Measurements from ENCODE around the gene TNPO3.

TNPO3 gene

DNA sequence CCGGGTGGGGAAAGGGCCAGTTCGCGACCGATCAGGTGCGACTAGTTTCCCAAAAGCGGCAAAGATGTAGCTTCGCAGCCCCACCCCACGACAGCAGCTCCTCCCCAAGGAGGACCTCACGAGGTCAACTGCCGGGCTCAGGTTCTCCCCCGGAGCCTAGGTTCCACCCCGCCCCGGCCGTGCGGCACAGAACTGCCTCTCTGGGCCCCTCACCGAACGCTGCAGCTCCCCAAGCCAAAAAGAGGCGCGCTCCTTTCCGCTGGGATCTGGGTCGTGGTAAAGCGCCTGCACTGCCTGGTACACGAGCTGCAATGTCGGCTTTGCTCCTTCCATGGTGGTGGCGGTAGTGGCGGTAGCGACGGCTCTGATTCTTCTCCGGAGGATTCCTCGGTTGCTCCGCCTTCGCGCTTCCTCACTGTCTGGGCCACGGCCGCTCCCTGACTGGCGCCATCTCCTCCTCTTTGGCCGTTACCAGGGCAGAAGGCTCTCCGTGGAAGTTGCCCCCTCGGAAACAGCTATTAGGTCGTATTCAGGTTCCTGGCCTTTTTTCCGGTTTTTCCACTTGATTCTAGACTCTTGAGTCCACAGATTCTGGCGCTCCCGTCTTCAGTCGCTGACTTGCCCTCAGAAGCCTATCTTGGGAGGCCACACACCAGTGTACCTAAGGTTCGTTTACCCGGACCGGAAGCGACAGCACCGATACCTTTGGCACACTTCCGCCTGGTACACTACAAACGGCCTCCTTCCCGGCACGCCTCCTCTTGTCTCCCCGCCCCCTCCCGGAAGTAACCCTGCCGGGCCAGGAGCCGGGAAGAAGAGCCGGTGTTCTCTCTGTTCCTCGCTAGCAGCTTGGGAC, at the start of gene TNPO3:
Gene TNPO3 (minus strand): TSS at position 674 of the 856 bp plus-strand sequence. CDS start 341 bp downstream, at position 333.
- DNase-seq (peak; percentile 86), ATAC-seq (replicated peaks) (peak; percentile 92 to 93)

DNA sequence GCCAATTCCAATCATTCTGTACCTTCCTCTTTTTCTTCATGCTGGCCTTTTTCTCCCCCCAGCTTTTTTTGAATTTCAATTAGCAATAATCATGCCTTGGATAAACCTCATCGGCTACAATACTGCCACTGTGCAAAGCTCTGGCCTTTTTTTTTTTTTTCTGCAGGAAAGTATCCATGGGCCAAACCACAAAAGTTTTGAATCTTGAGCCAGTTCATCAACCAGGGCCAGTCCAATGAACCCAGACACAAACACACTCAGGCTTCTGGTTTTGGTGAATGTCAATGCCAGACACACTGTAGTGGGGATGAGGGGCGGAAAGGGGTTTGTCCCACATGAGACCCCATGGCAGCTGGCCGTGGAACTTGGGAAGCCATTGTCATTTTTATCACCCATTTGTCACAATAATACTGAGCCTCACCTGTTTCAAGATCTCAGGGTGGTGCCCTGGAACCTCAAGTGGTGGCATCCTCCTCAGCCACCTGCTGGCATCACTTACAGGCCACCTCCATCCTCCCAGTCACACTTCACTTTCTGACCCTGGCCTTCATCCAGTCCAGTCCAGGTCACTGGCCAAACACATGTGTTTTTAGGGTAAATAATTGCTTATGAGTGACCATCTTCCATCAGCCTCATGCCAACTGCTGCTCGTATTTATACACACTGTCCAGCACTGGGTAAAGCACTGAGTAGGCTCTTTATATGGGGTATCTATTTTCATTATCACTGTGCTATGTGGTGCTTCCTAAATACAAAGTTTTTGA, 48.8 kb upstream of the TNPO3 start:
- no peaks in the 10 kb centered on the region for H3K9me3 Mint-ChIP-seq
- no peak overlapping the region for H3K4me3 Mint-ChIP-seq
- ATAC-seq (replicated peaks) = no peak
- DNase-seq = no peak
- no peaks in the 10 kb centered on the region for H3K27me3 Mint-ChIP-seq
- H3K4me1 Mint-ChIP-seq = peaks cover 26 to 37% of the 10 kb centered on the region in 2 donors
- H3K27ac Mint-ChIP-seq = no peak overlapping the region
- H3K36me3 Mint-ChIP-seq = no peaks in the 10 kb centered on the region

More for the DNA sequence above, at the start of gene TNPO3:
- no peaks in the 10 kb centered on the region for H3K9me3 Mint-ChIP-seq
- H3K4me3 Mint-ChIP-seq = peak within 1 kb of the TSS; percentile 97 to 98
- peaks cover 11 to 40% of the 10 kb centered on the region in 2 donors for H3K4me1 Mint-ChIP-seq
- H3K27ac Mint-ChIP-seq = peak within 1 kb of the TSS; percentile 100
- H3K27me3 Mint-ChIP-seq = peaks cover 0 to 7% of the 10 kb centered on the region in 2 donors
- H3K36me3 Mint-ChIP-seq = peaks cover 11 to 17% of the 10 kb centered on the region in 2 donors

DNA sequence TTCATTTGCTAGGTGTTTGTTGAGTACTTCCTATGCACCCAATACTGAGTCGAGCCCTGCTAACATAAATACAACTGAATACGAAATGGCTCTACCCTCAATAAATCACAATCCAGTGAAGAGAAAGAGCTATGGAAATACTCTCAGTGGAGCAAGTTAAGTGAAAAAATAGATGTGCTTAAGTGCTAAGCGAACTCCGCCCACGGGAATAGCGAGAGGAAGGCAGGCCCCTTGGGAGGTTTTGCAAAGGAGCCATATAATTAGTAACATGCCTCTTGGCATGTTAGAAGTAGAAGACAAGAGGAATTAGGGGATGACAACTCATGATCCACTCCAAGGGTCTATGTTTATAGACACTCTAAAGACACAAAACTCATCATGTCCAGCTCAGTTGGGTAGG, 46.8 kb upstream of the TNPO3 start:
- H3K27ac Mint-ChIP-seq = no peak overlapping the region
- H3K9me3 Mint-ChIP-seq = no peaks in the 10 kb centered on the region
- no peaks in the 10 kb centered on the region for H3K36me3 Mint-ChIP-seq
- ATAC-seq (replicated peaks) = peak in 1 of 2 donors; percentile 23
- no peak for DNase-seq
- peak overlapping the region; percentile 24 to 39 for H3K4me3 Mint-ChIP-seq
- peaks cover 28 to 42% of the 10 kb centered on the region in 2 donors for H3K4me1 Mint-ChIP-seq
- no peaks in the 10 kb centered on the region for H3K27me3 Mint-ChIP-seq

DNA sequence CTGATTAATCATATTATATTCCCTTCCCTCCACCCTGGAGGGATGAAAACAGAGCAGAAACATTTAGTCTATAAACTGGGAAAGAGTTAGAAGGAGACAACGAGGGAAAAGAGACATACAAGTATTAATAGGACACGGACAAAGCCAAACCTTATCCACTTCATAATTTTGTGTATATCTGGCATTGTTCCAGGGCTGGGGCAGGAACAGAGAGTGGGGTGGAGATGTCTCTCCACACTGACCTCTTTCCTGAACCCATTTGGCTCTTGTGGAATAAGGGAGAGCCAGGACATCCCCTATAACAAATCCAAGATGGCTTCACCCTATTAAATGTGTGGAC, 45.9 kb upstream of the TNPO3 start:
- peaks cover 28 to 47% of the 10 kb centered on the region in 2 donors for H3K4me1 Mint-ChIP-seq
- no peak for DNase-seq
- H3K27me3 Mint-ChIP-seq = no peaks in the 10 kb centered on the region
- H3K36me3 Mint-ChIP-seq = no peaks in the 10 kb centered on the region
- ATAC-seq (replicated peaks) = no peak
- no peak overlapping the region for H3K4me3 Mint-ChIP-seq
- no peak overlapping the region for H3K27ac Mint-ChIP-seq
- no peaks in the 10 kb centered on the region for H3K9me3 Mint-ChIP-seq

DNA sequence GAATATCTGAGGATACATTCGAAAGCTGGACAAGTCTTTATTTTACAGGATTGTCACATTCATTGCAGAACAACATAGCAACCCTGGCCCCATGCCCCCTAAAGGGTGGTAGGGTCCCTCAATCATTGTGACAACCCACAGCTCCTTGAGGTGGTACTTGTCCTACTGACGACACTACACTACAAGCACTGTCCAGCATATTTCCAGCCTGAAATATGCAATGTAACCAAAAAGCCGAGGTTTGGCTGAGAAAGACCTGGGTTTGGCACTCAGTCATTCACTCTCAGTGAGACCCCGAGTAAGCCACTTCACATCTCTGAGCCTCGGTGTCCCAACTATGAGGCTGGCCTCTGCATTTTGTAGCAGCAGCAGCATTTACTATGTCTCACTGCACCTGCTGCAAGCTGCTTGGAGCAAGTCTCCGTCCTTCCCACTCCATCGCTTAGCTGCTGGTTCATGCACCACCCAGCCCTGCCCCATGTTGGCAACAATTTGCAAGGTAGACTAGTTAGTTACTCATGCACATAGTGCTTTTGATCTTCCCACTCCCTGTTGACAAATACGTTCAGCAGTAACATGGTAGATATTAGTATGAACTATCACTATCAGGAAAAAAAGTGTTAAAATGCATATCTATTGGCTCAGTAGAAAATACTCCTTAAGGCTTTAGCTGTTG, 43.6 kb upstream of the TNPO3 start:
- DNase-seq (no peak), ATAC-seq (replicated peaks) (no peak)
- no peak overlapping the region for H3K4me3 Mint-ChIP-seq
- peaks cover 0 to 3% of the 10 kb centered on the region in 2 donors for H3K36me3 Mint-ChIP-seq
- H3K9me3 Mint-ChIP-seq = peaks cover 0 to 3% of the 10 kb centered on the region in 2 donors
- peaks cover 33 to 50% of the 10 kb centered on the region in 2 donors for H3K4me1 Mint-ChIP-seq
- H3K27me3 Mint-ChIP-seq = no peaks in the 10 kb centered on the region
- no peak overlapping the region for H3K27ac Mint-ChIP-seq

DNA sequence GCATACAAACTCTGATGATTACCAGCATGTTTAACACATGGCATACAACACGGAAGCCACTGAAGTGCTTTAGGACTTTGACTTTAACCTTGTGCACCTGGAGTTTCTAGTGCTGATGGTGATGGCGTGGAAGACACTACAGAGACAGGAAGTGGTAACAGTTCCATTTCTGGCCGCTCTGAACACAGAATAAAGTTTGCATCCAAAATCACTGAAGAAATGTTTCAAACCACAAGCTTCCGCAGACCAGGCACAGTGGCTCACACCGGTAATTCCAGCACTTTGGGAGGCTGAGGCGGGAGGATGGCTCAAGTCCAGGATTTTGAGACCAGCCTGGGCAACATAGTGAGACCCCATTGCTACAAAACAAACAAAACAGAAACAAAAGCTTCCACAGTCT, 40.3 kb upstream of the TNPO3 start:
- no peaks in the 10 kb centered on the region for H3K27me3 Mint-ChIP-seq
- H3K9me3 Mint-ChIP-seq = peaks cover 0 to 3% of the 10 kb centered on the region in 2 donors
- peak overlapping the region; percentile 46 to 47 for H3K4me3 Mint-ChIP-seq
- DNase-seq = peak; percentile 24
- peaks cover 0 to 3% of the 10 kb centered on the region in 2 donors for H3K36me3 Mint-ChIP-seq
- H3K4me1 Mint-ChIP-seq = peaks cover 18 to 36% of the 10 kb centered on the region in 2 donors
- peak; percentile 83 to 89 for ATAC-seq (replicated peaks)
- H3K27ac Mint-ChIP-seq = peak overlapping the region; percentile 88

DNA sequence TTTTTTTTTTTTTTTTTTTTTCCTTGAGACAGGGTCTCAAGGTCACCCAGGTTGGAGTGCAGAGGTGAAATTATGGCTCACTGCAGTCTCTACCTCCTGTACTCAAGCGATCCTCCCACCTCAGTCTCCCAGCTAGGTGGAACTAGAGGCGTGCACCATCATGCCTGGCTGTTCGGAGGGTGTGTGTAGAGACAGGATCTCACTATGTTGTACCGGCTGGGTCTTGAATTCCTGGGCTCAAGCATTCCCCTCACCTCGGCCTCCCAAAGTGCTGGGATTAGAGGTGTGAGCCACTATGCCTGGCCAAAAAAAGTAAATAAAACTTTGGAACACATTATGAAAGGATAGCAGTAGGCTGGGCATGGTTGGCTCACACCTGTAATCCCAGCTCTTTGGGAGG, 39.6 kb upstream of the TNPO3 start:
- no peak for DNase-seq
- Mint-ChIP-seq H3K4me3 (no peak overlapping the region), H3K27me3 (no peaks in the 10 kb centered on the region), H3K4me1 (peaks cover 23 to 42% of the 10 kb centered on the region in 2 donors), H3K36me3 (peaks cover 0 to 3% of the 10 kb centered on the region in 2 donors), H3K9me3 (peaks cover 0 to 3% of the 10 kb centered on the region in 2 donors), H3K27ac (no peak overlapping the region)
- no peak for ATAC-seq (replicated peaks)

- ATAC-seq (replicated peaks) (no peak), DNase-seq (no peak)
- peaks cover 0 to 3% of the 10 kb centered on the region in 2 donors for H3K9me3 Mint-ChIP-seq
- H3K4me1 Mint-ChIP-seq = peaks cover 23 to 46% of the 10 kb centered on the region in 2 donors
- H3K4me3 Mint-ChIP-seq = no peak overlapping the region
- peaks cover 0 to 3% of the 10 kb centered on the region in 2 donors for H3K36me3 Mint-ChIP-seq
- no peaks in the 10 kb centered on the region for H3K27me3 Mint-ChIP-seq
- H3K27ac Mint-ChIP-seq = no peak overlapping the region
Measured at GRCh38 chr7:129093867-129094456, 39.1 kb upstream of the TNPO3 start.

- Mint-ChIP-seq H3K27me3 (no peaks in the 10 kb centered on the region), H3K4me1 (peaks cover 20 to 36% of the 10 kb centered on the region in 2 donors), H3K4me3 (peak overlapping the region; percentile 32 to 52), H3K36me3 (peaks cover 0 to 3% of the 10 kb centered on the region in 2 donors), H3K9me3 (peaks cover 0 to 3% of the 10 kb centered on the region in 2 donors), H3K27ac (peak overlapping the region; percentile 78)
- ATAC-seq (replicated peaks) = peak; percentile 85 to 91
- DNase-seq = peak; percentile 83
Measured at GRCh38 chr7:129091484-129092002, 36.6 kb upstream of the TNPO3 start.

DNA sequence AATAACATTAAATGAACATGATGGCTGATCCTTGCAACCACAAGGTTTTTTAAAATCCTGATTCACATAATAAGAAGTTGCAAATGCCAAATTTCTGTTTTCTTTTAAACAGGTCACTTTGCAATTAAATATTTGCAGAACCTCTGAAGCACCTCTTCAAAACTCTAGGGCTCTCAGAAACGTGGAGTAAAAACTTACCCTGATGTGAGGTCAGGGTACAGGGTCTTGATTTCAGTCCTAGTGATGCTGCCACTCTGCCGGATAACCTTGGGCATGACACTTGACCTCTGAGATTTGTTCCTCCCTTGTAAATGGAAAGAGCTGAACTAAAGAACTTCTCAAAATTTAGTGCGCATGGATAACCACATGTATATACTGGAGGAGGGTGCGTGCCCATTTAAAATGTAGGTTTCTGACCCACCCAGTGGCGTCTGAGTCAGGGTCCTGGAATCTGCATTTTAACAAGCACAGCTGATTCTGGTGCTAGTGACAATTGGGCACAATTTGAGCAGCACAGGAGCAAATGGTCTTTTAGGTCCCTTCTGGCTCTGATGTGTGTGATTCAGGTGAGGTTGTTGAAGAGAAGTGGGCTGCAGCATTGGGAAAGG, 35.5 kb upstream of the TNPO3 start:
- H3K27ac Mint-ChIP-seq = no peak overlapping the region

DNA sequence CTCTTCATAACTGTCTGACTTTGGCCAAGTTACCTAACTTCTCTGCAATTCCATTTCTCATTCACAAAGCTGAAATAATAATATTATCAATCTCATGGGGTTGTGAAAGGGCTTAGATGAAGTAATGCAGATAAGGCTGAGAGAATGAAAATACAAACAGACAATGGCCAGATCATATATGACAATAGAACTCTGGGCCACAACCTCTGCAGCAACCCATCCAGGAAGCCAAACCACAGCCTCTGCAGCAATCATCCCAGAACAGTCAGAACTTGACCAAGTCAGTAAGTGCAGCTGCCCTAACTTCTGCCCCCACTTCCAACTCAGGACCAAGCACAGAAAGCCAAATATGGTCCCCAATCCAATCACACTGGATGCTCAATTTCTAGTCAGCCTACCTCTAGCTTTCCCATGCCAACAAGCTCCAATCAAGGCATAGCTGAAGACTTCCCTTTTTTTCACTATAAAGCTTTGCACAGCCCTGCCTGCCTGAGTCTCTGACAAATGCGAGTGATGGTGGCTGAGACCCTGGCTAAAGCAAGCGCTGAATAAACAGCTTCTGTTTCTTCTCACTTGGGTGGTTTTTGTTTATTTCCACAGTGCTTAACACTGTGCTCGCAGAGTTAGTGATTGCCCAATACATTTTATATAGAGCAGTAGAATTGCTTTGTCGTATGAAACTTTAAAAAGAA, 34.8 kb upstream of the TNPO3 start:
- Mint-ChIP-seq H3K9me3 (no peaks in the 10 kb centered on the region), H3K27me3 (no peaks in the 10 kb centered on the region), H3K27ac (no peak overlapping the region), H3K4me1 (peaks cover 14 to 21% of the 10 kb centered on the region in 2 donors), H3K36me3 (no peaks in the 10 kb centered on the region), H3K4me3 (no peak overlapping the region)
- DNase-seq (no peak), ATAC-seq (replicated peaks) (peak; percentile 62 to 77)

More for the DNA sequence above, 35.5 kb upstream of the TNPO3 start:
- Mint-ChIP-seq H3K4me3 (no peak overlapping the region), H3K36me3 (peaks cover 0 to 1% of the 10 kb centered on the region in 2 donors), H3K27me3 (no peaks in the 10 kb centered on the region), H3K4me1 (peaks cover 18 to 26% of the 10 kb centered on the region in 2 donors), H3K9me3 (peaks cover 0 to 1% of the 10 kb centered on the region in 2 donors)
- ATAC-seq (replicated peaks) = no peak
- DNase-seq = no peak

- no peak for ATAC-seq (replicated peaks)
- no peaks in the 10 kb centered on the region for H3K27me3 Mint-ChIP-seq
Measured at GRCh38 chr7:129084801-129085551, 30.1 kb upstream of the TNPO3 start.

More at GRCh38 chr7:129084801-129085551, 30.1 kb upstream of the TNPO3 start:
- Mint-ChIP-seq H3K4me1 (peaks cover 5 to 9% of the 10 kb centered on the region in 2 donors), H3K9me3 (no peaks in the 10 kb centered on the region), H3K27ac (no peak overlapping the region), H3K36me3 (no peaks in the 10 kb centered on the region), H3K4me3 (no peak overlapping the region)
- no peak for DNase-seq
